Measurements from ENCODE around the gene PPP1R36. TPM values are rescaled to one million over a fixed set of nuclear protein-coding genes. Genes with fewer than 3 reads are reported as not detected.
A peak's percentile ranks its signal among the peaks of the same experiment; 100 is the strongest.

Gene PPP1R36
- total and polyA plus RNA-seq, 2 of the 4 experiments (the other 2 are of a cell fraction), result 0.15 to 0.54 TPM

GRCh38 chr14:64502887-64503433 is 46.8 kb upstream of the PPP1R36 start:
- CTCF ChIA-PET, result interaction anchor here (1.4 to 1.6 kb wide), 2 partner anchors 8 to 11 kb away, joined by 3 read pairs; no protein-coding TSS in a partner anchor
- Histone ChIP-seq H3K23ac (ENCODE audit: low read depth, low read length) (peak overlapping the region; percentile 99), H2AK5ac (ENCODE audit: low read depth, low read length) (peak overlapping the region; percentile 73; the same call in 1 of the 2 replicates), H3K27ac (ENCODE audit: insufficient read depth, low read length) (peak overlapping the region; percentile 100), H4K20me1 (ENCODE audit: insufficient read depth, low read length) (peaks cover 27% of the 10 kb centered on the region), H2AK9ac (replicated peaks; ENCODE audit: low read depth, low read length, poor library complexity) (peak overlapping the region; percentile 98), H3K4ac (ENCODE audit: low read depth, low read length) (peak overlapping the region; percentile 95), H3K14ac (replicated peaks; ENCODE audit: low read depth, low read length) (peak overlapping the region; percentile 96), H3K18ac (ENCODE audit: low read depth, low read length) (peak overlapping the region; percentile 61), H2BK15ac (ENCODE audit: low read depth, low read length) (peak overlapping the region; percentile 58; the same call in 2 of the 3 replicates), H3K56ac (ENCODE audit: extremely low read depth, insufficient read depth, low read length) (peak overlapping the region; percentile 91), H3K36me3 (ENCODE audit: control insufficient read depth, insufficient read depth, low read length) (no peaks in the 10 kb centered on the region), H3K4me1 (ENCODE audit: control insufficient read depth, insufficient read depth, low read length) (peaks cover 14% of the 10 kb centered on the region), H3K4me3 (ENCODE audit: insufficient read depth, low read depth, low read length) (peak overlapping the region; percentile 87), H4K5ac (ENCODE audit: low read depth, low read length) (peak overlapping the region; percentile 86), H4K8ac (ENCODE audit: low read depth in 2 of 2, low read length in 2 of 2) (peak overlapping the region; percentile 93 to 96), H4K91ac (ENCODE audit: insufficient read depth, low read depth, low read length) (peak overlapping the region; percentile 94), H3K79me1 (ENCODE audit: low read depth in 1 of 2, low read length in 2 of 2) (peaks cover 18 to 57% of the 10 kb centered on the region in 2 experiments), H3K27me3 (ENCODE audit: control insufficient read depth, insufficient read depth, low read length) (no peaks in the 10 kb centered on the region), H2BK5ac (ENCODE audit: low read depth, low read length, poor library complexity, severe bottlenecking) (peak overlapping the region; percentile 100), H2AFZ (replicated peaks; ENCODE audit: low read length, poor library complexity) (peak overlapping the region; percentile 97), H3K9me1 (ENCODE audit: insufficient read depth, low read length) (peaks cover 10% of the 10 kb centered on the region), H2BK20ac (ENCODE audit: low read depth, low read length) (no peak overlapping the region), H3K4me2 (ENCODE audit: low read depth, low read length) (peak overlapping the region; percentile 93), H3K9me3 (ENCODE audit: control insufficient read depth, insufficient read depth, low read length) (no peaks in the 10 kb centered on the region), H2BK120ac (ENCODE audit: low read depth, low read length) (peak overlapping the region; percentile 58; the same call in 1 of the 2 replicates), H3K9ac (ENCODE audit: low read depth, low read length) (peak overlapping the region; percentile 97)
- in situ Hi-C loops (cut with MboI; ENCODE audit: low sequenced_read_pairs) (no loop called here), dilution Hi-C loops (cut with HindIII; ENCODE audit: low sequenced_read_pairs, unreplicated experiment) (no loop called here), intact Hi-C loops (cut with micrococcal nuclease) (no loop called here)
- DNase-seq (peak; percentile 16), ATAC-seq (ENCODE audit: low read depth) (peak; percentile 1)
- POLR2A ChIA-PET (ENCODE audit: unreplicated experiment), result no interaction called here
- 0% methylated on average over 7 of the region's 29 CpGs; no CpG with 5 or more reads in 1 of the 2 experiments for WGBS, 2 experiments (ENCODE audit: extremely low coverage in 2 of 2, insufficient read length in 1 of 2)
- no TSS peak for BruUV-seq (replicated peaks)
- TF ChIP-seq ELK1 (IDR thresholded peaks at IDR 0.05; ENCODE audit: borderline replicate concordance, low read depth, low read length) (no peak), NFE2L2 (IDR thresholded peaks at IDR 0.05; ENCODE audit: low read depth, low read length) (no peak), SMC3 (IDR thresholded peaks at IDR 0.05; ENCODE audit: low read depth, low read length) (no peak), MAZ (IDR thresholded peaks at IDR 0.05; ENCODE audit: borderline replicate concordance, low read depth, low read length) (no peak), FOS (IDR thresholded peaks at IDR 0.05; ENCODE audit: low read depth, low read length) (no peak), RFX5 (IDR thresholded peaks at IDR 0.05; ENCODE audit: low read depth, low read length) (no peak), RAD21 (IDR thresholded peaks at IDR 0.05; ENCODE audit: low read length) (no peak), MAFK (IDR thresholded peaks at IDR 0.05; ENCODE audit: low read depth, low read length) (no peak), POLR2A (IDR thresholded peaks at IDR 0.05; ENCODE audit: low read depth, low read length) (no peak), USF2 (IDR thresholded peaks at IDR 0.05; ENCODE audit: low read depth, low read length) (no peak), BHLHE40 (IDR thresholded peaks at IDR 0.05; ENCODE audit: low read depth, low read length) (no peak), CEBPB (IDR thresholded peaks at IDR 0.05; ENCODE audit: low read depth, low read length) (no peak), MXI1 (IDR thresholded peaks at IDR 0.05; ENCODE audit: borderline replicate concordance, low read depth, low read length) (no peak), RCOR1 (IDR thresholded peaks at IDR 0.05; ENCODE audit: insufficient replicate concordance, low read length) (no peak), CHD1 (IDR thresholded peaks at IDR 0.05; ENCODE audit: low read depth, low read length) (no peak), CTCF (conservative IDR thresholded peaks at IDR 0.05; ENCODE audit: low read depth, low read length) (no peak)
